Psoas muscle (tissue), 8 donors: ENCODE data around the gene SSNA1. TPM values are rescaled to one million over a fixed set of nuclear protein-coding genes. Genes with fewer than 3 reads are reported as not detected.

Experiments
- ATAC-seq, 4 donors: fragments of 200-7000 bp; cut with Tn5 transposase; one replicate each; pipeline ENCODE4 v1.9.1; 2020; ENCODE audit warnings: moderate library complexity in 3 of 4, mild to moderate bottlenecking in 2 of 4
- DNase-seq, 2 donors: peaks; one replicate each; pipeline ENCODE4 v3.0.0-alpha.2; 2020
- H3K27ac ChIP-seq: fragments of 200-600 bp; one replicate; pipeline ENCODE4 v1.8.0; 2022
- H3K27me3 ChIP-seq, 3 donors: fragments of 200-600 bp in 1 of 3; one replicate each; pipeline versions ENCODE4 v1.6.1 to v1.8.0; 2013 to 2022; ENCODE audit warnings: low read length in 2 of 3, mild to moderate bottlenecking in 2 of 3, moderate library complexity in 1 of 3; ENCODE audit not compliant: insufficient read depth in 3 of 3
- H3K36me3 ChIP-seq, 2 donors: fragments of 200-600 bp in 1 of 2; one replicate each; pipeline versions ENCODE4 v1.6.1 to v1.8.0; 2013 to 2022; ENCODE audit warnings: low read depth in 1 of 2, mild to moderate bottlenecking in 1 of 2, moderate library complexity in 1 of 2; ENCODE audit not compliant: insufficient read depth in 1 of 2
- H3K4me1 ChIP-seq: fragments of 200-600 bp; one replicate; pipeline ENCODE4 v1.8.0; 2022
- H3K4me3 ChIP-seq: fragments of 200-600 bp; one replicate; pipeline ENCODE4 v1.8.0; 2022; ENCODE audit warnings: mild to moderate bottlenecking
- H3K9me3 ChIP-seq: fragments of 200-600 bp; one replicate; pipeline ENCODE4 v1.8.0; 2022
- WGBS, 3 donors: extraction: QIAGEN DNeasy Blood & Tissue Kit; methylation state at CpG; one replicate each; pipeline versions ENCODE4 v1.1.6 to v1.1.7; 2013; 5-methylcytosine and 5-hydroxymethylcytosine counted together
- intact Hi-C, 2 donors: fragments of 100-400 bp; cut with DNase I; formaldehyde crosslinking; loops; one replicate each; pipeline versions ENCODE4 v1.11.0 to v1.14.2; 2022
- polyA plus RNA-seq, 3 donors: library from polyadenylated mRNA; stranded (reverse); fragments of 200-250 nt; gene quantifications; one replicate each; pipeline ENCODE4 v1.2.3, GENCODE V29; 2013
- total RNA-seq, 4 donors: library from RNA; stranded (reverse); fragmentation: NEBNext Ultra II Directional in 2 of 4; extraction: Animal tissue kit (Norgen Biotek cat#: 25700) in 2 of 4; gene quantifications; one replicate each; pipeline versions ENCODE4 v1.2.1 to v1.2.4, GENCODE V29; 2021 to 2023
- TF ChIP-seq, protein P1 (sequence below): fragments of 200-600 bp; IDR thresholded peaks from one replicate; pipeline ENCODE4 v1.8.0; 2022; ENCODE audit warnings: antibody characterized with exemption
- donor health status: healthy with polysubstance abuse.
- donor health status: DM: no; HTN: no; CAD: no; lungs with moderate emphysema.
- donor health status: Bipolar disorder and iron deficiency.
- donor health status: healthy.
- donor health status: DM: yes; HTN: yes; CAD: no.
- donor health status: DM: no; HTN: no; CAD: no.
- donor health status: DM: no; HTN: no; CAD: no.
- donor health status: DM: yes; HTN: yes; CAD: no.

The SSNA1 gene
- total and polyA plus RNA-seq, 7 donors, result 51.5 to 176 (median 65.4) TPM

DNA sequence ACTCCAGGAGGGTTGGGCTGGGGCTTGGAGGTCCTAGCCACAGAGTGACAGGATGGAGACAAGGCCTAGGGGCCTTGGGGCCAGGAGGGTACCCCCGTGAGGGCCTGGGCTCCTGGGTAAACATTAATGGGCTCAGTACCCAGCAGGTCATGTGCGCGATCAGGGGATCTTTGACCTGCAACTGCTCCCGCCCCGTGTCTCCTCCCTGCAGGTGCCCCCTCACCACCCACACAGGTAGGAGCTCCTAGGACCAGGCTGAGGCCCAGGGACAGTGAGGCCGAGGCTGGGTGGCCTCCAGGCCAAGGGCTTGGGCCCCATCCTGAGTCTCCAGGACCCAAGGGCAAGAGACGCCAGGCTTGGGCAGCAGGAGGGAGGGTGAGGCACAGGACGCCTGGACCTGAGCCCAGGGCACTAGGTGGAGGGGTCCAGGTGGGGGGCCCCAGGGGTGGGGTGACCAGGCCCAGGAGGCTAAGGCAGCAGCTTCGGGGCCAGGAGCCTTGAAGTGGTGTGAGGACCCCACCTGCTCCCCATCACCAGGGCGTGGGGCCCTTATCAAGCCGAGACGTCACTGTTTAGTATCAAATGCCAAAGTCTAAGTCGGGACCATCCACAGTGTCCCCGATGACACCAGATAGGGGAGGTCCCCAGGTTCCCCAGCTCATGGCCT is 42.4 kb downstream of the SSNA1 start, which contains the start of gene SLC34A3:
Gene SLC34A3, plus strand, starts transcription at position 197 of the 667 bp plus-strand sequence. CDS start 802 bp downstream, outside the sequence.
- Histone ChIP-seq H3K4me3 (no peak within 1 kb of the TSS), H3K36me3 (no peaks in the 10 kb centered on the region), H3K27me3 (peaks cover 0 to 32% (median 15%) of the 10 kb centered on the region in 3 donors), H3K9me3 (no peaks in the 10 kb centered on the region), H3K27ac (no peak within 1 kb of the TSS), H3K4me1 (peaks cover under 1% of the 10 kb centered on the region)
- TF ChIP-seq, protein P1, sequence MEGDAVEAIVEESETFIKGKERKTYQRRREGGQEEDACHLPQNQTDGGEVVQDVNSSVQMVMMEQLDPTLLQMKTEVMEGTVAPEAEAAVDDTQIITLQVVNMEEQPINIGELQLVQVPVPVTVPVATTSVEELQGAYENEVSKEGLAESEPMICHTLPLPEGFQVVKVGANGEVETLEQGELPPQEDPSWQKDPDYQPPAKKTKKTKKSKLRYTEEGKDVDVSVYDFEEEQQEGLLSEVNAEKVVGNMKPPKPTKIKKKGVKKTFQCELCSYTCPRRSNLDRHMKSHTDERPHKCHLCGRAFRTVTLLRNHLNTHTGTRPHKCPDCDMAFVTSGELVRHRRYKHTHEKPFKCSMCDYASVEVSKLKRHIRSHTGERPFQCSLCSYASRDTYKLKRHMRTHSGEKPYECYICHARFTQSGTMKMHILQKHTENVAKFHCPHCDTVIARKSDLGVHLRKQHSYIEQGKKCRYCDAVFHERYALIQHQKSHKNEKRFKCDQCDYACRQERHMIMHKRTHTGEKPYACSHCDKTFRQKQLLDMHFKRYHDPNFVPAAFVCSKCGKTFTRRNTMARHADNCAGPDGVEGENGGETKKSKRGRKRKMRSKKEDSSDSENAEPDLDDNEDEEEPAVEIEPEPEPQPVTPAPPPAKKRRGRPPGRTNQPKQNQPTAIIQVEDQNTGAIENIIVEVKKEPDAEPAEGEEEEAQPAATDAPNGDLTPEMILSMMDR, result no peak
- no peak for DNase-seq
- intact Hi-C loops, result no loop called here
- ATAC-seq, result no peak
- 63 to 68% (median 65%) methylated on average over 14 of the region's 14 CpGs for WGBS, 3 donors

DNA sequence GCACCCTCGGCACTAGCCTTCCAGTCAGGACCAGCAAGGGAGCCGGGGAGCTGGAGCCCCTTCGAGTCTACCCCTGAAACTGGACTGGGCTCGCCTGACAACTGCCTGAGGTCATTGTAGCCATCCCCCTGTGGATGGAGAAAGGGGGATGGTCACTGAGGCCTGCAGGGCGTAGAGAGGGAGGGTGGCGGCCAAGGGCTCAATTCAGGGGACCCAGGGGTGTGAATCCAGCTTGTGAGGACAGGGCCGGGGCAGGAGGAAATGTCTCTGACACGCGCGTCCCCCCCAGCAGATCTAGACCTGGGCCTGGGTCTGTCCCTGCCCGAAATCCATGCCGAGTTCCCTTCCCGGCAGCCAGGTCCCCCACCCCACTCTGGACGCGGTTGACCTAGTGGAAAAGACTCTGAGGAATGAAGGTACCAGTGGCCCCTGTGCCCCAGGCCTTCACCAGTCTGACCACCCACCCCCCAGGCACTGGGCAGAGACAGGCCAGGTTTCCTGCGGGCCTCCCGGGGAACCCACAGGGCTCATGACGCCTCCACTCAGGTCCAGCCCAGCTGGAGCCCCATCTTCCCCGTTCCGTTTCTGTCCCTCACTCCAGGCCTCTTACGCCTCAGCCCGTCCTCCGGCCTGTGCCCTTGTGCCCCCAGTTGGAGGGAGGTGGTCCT is 43.0 kb downstream of the SSNA1 start:
- no peaks in the 10 kb centered on the region for H3K36me3 ChIP-seq

DNA sequence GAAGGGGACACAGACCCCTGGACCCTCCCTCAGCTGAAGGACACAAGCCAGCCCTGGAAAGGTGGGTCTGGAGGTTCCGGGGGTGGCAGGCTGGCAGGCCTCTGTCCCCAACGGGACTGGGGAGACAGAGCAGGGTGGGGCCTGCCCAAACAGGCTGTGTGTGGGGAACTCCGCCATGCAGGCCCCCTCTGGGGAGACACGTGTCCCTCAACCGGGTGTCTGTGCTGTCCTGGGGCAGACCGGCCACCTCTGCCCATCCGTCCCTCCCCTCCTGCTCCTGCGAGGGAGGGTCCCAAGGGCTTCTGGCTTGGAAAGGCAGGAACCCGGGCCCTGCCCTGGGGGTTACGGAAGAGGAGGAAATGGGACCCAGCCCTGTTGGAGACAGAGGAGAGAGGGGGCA is 43.6 kb downstream of the SSNA1 start:
- TF ChIP-seq, protein P1, result no peak
- Histone ChIP-seq H3K27ac (no peak overlapping the region), H3K36me3 (no peaks in the 10 kb centered on the region), H3K4me3 (no peak overlapping the region), H3K9me3 (no peaks in the 10 kb centered on the region), H3K4me1 (peaks cover 10% of the 10 kb centered on the region), H3K27me3 (peaks cover 0 to 29% (median 15%) of the 10 kb centered on the region in 3 donors)
- DNase-seq (no peak), ATAC-seq (no peak)
- 53 to 59% (median 53%) methylated on average over 8 to 10 of the region's 10 CpGs for WGBS, 3 donors
- intact Hi-C loops, result no loop called here

More for the DNA sequence above, 43.0 kb downstream of the SSNA1 start:
- DNase-seq, result no peak
- TF ChIP-seq, protein P1, result no peak
- no peak overlapping the region for H3K27ac ChIP-seq
- intact Hi-C loops, result no loop called here
- no peak overlapping the region for H3K4me3 ChIP-seq
- H3K9me3 ChIP-seq, result no peaks in the 10 kb centered on the region
- ATAC-seq, result no peak
- H3K27me3 ChIP-seq, result peaks cover 0 to 32% (median 15%) of the 10 kb centered on the region in 3 donors
- peaks cover 6% of the 10 kb centered on the region for H3K4me1 ChIP-seq
- 76 to 83% (median 80%) methylated on average over 23 of the region's 23 CpGs for WGBS, 3 donors

DNA sequence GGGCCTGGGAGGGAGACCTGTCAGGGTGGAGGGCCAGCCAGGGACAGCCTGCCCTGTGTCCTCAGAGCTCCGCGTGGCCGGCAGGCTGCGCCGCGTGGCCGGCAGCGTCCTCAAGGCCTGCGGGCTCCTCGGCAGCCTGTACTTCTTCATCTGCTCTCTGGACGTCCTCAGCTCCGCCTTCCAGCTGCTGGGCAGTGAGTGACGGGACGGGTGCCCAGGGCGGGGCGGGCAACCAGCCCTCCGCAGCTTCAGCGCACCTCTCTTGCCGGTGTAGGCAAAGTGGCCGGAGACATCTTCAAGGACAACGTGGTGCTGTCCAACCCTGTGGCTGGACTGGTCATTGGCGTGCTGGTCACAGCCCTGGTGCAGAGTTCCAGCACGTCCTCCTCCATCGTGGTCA is 44.0 kb downstream of the SSNA1 start:
- H3K27ac ChIP-seq, result no peak overlapping the region
- H3K36me3 ChIP-seq, result no peaks in the 10 kb centered on the region
- no peaks in the 10 kb centered on the region for H3K9me3 ChIP-seq
- ATAC-seq (no peak), DNase-seq (no peak)
- no peak overlapping the region for H3K4me3 ChIP-seq
- TF ChIP-seq, protein P1, result no peak
- 43 to 74% (median 63%) methylated on average over 12 to 24 of the region's 24 CpGs for WGBS, 3 donors
- peaks cover 15% of the 10 kb centered on the region for H3K4me1 ChIP-seq
- peaks cover 0 to 25% (median 15%) of the 10 kb centered on the region in 3 donors for H3K27me3 ChIP-seq
- intact Hi-C loops, result no loop called here
